HFF-Myc (cell line): ENCODE results near the gene STK24.

Source experiments
- DNase-seq: peaks from one replicate; pipeline ENCODE4 v3.0.0-alpha.2; 2011; ENCODE audit warnings: low read depth; ENCODE audit errors: extremely low read depth
- H3K4me3 ChIP-seq: replicated peaks from 2 replicates; pipeline ENCODE4 v1.5.1; 2011; ENCODE audit warnings: low read depth, mild to moderate bottlenecking, control low read depth, low read length
- TF ChIP-seq, protein P1 (sequence below): IDR thresholded peaks from 2 replicates; pipeline ENCODE4 v1.5.1; 2012; ENCODE audit warnings: mild to moderate bottlenecking, low read depth, low read length, control low read depth; ENCODE audit errors: missing control alignments

Gene STK24

DNA sequence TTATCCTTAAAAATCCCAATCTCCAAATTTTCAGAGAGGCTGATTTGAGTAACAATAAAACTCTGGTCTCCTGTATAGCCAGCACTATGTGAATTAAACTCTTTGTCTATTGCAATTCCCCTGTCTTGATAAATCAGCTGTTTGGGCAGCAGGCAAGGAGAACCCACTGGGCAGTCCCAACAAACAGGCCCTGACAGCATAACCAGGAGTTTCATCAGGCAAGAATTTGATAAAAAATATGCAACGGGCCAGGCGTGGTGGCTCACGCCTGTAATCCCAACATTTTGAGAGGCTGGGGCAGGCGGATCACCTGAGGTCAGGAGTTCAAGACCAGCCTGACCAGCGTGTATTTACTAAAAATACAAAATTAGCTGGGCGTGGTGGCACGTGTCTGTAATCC, 42.1 kb downstream of the STK24 start:
- TF ChIP-seq, protein P1, sequence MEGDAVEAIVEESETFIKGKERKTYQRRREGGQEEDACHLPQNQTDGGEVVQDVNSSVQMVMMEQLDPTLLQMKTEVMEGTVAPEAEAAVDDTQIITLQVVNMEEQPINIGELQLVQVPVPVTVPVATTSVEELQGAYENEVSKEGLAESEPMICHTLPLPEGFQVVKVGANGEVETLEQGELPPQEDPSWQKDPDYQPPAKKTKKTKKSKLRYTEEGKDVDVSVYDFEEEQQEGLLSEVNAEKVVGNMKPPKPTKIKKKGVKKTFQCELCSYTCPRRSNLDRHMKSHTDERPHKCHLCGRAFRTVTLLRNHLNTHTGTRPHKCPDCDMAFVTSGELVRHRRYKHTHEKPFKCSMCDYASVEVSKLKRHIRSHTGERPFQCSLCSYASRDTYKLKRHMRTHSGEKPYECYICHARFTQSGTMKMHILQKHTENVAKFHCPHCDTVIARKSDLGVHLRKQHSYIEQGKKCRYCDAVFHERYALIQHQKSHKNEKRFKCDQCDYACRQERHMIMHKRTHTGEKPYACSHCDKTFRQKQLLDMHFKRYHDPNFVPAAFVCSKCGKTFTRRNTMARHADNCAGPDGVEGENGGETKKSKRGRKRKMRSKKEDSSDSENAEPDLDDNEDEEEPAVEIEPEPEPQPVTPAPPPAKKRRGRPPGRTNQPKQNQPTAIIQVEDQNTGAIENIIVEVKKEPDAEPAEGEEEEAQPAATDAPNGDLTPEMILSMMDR, result no peak
- DNase-seq, result no peak

GRCh38 chr13:98533912-98534311, 43.0 kb downstream of the STK24 start:
- TF ChIP-seq, protein P1, result no peak
- H3K4me3 ChIP-seq, result no peak overlapping the region
- no peak for DNase-seq

More for the DNA sequence above, 42.1 kb downstream of the STK24 start:
- H3K4me3 ChIP-seq, result no peak overlapping the region

GRCh38 chr13:98532254-98532653, 44.7 kb downstream of the STK24 start:
- no peak overlapping the region for H3K4me3 ChIP-seq
- TF ChIP-seq, protein P1, result no peak
- DNase-seq, result no peak

DNA sequence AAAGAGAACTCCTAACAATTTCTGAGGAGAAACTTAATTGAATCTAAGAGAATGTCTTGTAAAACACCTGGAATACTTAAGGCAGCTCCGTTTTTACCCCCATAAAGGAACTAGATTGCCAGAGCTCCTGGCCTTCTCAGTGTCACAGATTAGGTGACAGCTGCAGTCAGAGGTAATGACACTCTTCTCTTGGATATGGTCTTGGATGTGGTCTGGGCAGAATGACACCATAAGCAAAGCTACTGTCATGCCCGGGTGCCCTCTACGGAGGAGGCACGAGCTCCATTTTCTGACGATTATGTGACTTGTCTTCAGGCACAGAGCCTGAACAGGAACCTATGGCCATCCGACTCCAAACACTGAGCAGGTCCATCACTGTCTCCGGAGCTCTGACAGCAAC, 46.7 kb downstream of the STK24 start:
- no peak for DNase-seq
- no peak overlapping the region for H3K4me3 ChIP-seq
- TF ChIP-seq, protein P1, result no peak

DNA sequence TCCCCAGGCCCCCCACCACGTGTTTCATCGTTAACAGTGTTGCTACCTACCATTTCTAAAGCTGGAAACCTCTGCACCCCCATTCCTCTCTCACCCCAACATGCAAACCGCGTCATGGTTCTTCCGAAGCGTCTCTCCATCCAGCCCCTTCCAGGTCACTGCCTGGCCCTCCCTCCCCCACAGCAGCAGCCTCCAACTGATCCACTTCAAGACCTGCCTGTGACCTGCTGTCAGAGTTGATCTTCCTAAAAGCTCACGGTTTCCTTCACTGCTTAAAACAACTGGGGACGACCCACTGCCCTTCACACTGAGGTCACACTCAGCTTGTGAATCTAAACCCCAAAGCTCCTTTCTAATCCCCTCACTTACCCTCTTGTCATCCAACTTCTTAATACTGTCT, 47.7 kb downstream of the STK24 start:
- DNase-seq, result no peak
- TF ChIP-seq, protein P1, result no peak
- no peak overlapping the region for H3K4me3 ChIP-seq

DNA sequence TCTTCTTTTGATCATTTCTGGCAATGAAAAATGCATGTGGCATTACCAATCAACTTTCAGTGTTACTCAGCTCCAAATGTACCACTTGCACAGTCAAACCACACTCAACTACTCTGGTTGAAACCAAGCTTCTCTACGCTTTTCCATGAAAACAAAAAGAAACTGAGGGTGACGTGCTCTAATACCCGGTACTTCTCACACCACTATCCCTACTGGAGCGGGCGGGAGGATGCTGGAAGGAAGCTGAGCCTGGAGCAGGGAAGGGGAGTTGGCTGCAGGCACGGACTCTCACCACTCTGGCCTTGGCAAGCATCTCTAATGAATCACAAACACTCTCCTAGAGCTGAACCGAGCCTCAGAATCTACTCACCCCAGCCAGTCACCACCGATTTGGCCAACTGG, 48.2 kb downstream of the STK24 start:
- no peak for DNase-seq
- TF ChIP-seq, protein P1, result no peak

GRCh38 chr13:98527526-98527925, 49.4 kb downstream of the STK24 start:
- no peak overlapping the region for H3K4me3 ChIP-seq
- DNase-seq, result no peak
- TF ChIP-seq, protein P1, result no peak

More for the DNA sequence above, 48.2 kb downstream of the STK24 start:
- H3K4me3 ChIP-seq, result no peak overlapping the region
